ENCODE measurements around the gene DLG2.

Gene DLG2

DNA sequence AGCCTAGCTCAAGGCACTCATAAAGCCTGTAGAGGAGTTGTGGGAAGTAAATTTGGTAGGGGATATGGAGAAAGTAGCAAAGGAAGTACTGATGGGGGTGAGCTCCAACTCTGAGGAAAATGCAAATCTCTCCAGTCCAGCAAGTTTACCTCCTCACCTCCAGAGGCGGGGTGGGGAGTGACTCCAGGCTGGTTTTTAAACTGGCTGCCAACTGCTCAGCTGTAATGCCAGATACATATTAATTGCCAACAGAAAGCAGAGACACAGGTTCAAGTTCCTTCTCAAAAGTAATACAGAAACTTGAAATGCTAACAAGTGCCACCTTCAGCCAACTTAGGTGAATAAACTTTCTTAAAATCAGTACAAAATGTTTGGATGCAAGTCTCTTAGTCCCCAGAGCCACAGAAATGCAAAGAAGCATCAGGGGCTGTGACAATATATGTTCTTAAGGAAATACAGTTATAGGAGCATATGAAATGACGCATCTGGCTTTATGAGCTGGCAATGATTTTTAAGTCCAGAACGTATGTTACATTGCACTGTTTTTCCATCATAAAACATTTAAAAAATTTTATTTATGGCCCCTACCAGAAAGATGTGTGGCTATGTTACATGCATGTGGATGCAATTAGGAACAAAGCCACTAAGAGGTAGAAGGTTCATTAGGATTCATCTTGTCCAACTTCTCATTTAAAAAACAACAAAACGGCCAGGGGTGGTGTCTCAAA, 1904.6 kb downstream of the DLG2 start:
- no peak for DNase-seq

DNA sequence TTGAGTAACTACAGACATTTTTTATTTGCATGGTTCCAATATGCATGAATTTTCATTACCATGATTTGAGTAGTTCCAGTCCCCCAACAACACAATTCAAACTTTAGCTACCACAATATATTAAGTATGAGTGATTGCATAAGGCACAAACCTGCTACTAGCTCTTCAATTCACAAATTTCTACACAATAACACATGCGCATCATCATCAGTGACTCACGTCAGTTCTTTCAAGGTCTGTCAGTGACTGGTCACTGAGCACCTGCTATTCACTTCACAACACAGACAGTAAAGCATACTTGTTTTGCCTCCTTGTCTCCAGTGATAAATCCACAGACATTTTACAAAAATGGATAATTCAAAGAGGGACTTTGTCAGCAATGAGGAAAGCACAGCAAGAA, 1905.9 kb downstream of the DLG2 start:
- DNase-seq, result no peak

DNA sequence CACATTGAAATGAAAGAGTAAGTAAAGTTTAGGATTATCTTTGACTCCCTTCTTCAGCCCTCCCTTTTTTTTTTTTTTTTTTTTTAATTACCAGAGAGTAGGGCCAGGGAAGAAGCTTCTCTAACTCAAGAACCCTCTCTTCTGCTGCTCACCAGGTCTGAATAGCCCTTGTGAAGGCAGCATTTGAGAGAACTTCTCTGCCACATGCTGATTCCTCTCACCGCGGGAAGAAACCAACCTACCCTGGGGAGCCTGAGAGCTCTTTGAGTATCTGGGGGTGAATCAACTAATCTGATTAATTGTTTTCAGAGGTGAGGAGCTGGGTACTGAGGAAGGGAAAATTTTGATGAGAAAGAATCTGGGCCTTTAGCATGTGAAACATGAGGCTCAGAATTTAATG, 1906.5 kb downstream of the DLG2 start:
- no peak for DNase-seq

DNA sequence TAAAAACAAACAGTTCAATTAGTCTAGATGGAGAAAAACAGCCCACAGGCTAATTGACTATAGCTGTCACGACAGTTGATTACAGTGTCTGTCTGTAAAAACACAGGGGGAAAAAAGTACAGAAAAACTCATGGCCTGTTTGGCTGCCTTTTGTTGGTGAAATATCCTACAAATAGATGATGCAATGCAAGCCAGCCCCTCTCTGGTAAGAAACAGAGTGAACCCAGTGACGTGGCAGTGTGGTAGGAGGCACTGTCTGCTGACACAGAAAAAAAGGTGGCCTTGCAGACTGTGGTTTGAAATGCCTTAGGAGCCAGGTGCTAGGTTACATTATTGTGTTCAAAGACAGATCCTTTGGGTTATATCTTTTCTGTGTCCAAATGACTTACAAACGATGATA, 1909.6 kb downstream of the DLG2 start:
- no peak for DNase-seq

DNA sequence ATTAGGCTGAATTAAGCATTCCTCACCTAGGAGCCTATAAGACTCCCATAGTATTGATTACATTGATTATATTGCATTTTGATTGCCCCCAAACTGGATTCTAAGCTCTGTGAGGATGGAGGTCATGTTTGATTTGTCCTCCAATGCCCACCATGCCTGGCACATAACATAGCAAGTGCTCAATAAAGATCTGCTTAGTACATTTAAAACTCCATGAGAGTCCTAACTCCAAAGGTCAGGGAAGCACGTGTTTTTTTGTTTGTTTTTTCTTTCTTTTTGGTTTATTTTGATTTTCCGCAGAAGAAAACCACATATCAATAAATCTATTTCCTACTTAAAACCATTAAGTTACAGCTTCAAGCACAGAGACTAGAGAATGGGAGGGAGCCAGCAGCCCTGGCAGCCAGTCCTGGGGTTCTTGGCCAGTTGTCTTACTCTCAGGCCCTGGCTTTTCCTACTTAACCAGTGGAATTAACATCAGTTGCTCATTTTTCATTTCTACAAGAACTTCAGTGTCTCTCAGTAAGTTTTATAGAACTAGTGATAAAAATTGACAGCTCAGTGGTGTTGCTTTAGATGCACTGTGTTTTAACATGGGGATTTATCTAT, 1911.1 kb downstream of the DLG2 start:
- DNase-seq, result no peak

DNA sequence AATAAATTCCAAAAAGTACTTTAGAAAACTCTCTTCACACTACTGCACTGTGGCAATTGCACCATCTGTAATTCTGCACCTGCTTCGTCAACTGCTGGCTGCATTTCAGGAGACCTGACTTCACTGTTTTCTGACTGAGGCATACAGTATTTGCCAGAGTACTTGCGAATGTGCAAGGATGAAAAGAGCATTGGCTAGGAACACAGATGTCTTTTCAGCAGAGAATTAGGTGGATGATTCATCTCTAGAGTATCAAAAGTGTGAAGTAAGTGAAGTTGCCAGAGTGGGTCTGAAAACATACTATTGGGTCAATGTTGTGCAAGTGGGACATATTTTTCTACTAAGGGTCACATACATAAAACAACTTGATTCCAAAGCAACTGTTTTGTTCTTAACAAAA, 1913.4 kb downstream of the DLG2 start:
- no peak for DNase-seq

DNA sequence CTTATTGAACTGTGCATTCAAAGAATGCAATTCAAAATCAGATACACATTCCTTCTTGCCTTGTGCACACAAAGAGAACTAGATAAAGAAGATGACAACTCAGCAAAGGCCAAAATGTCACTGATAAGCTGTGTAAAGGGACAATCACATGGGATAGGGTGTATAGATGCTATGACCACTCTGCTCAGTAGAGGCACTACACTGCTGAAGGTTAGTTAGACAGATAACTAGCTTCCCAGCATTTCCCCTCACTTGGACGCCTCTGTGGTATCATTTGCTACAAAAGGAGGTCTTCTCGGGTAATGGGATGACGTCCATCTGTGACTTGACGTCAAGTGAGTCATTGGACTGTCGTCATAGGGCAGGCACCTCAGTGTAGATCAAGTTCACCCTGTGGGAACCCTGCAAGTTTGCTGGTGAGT, 1916.0 kb downstream of the DLG2 start:
- no peak for DNase-seq

DNA sequence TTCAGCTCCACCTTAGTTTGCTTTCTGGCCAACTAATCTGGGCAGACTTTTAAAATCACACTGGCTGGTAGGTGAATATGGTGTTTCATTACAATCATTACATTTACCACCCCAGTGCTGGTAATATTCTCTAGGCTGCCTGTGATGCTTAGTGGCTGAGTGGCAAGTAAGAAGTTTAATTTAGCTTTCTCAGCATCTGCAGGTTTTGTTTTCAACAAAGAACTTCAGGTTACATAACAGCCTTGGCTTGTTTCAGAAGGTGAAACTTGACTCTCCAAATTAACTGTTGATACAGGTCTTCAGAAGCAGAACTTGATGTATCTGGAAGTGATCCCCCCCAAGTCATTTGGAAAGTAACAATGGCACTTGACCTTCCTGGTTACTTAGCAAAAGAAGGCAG, 1917.7 kb downstream of the DLG2 start:
- no peak for DNase-seq

DNA sequence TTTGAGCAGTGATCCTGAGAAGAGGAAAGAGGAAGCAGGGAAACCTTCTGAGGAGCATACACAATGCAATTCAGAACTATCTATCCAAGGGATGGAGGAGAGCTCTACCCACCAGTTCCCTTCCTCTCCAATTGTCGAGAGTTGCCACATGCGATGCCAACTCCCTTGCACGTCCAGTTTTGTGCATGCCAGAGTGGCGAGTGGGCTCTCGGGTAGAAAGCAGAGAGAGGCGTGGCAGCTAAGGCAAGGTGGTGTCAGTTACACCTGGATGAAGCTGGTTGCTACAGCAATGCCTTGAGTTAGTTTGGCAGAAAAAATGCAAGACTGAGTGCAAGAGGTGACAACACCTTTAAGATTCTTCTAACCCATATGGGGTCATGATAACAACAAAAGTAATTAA, 1920.6 kb downstream of the DLG2 start:
- no peak for DNase-seq

DNA sequence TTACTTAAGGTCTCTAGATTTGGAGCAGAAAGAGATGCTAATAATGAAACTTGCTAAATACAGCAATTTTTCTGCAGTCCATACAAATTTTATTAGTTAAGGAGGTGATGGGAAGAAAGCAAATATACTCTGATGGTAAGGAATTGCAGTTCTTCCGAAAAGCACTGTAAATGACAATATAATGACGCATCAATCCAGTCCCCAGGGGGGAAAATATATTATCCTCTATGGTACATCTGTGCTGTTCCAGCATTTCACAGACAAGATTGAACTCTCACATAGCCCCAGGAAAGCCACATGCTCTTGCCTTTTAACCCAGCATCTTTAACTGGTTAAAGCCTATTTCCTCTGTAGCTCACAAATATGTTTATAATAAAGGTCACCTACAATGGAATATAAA, 1924.3 kb downstream of the DLG2 start:
- no peak for DNase-seq

DNA sequence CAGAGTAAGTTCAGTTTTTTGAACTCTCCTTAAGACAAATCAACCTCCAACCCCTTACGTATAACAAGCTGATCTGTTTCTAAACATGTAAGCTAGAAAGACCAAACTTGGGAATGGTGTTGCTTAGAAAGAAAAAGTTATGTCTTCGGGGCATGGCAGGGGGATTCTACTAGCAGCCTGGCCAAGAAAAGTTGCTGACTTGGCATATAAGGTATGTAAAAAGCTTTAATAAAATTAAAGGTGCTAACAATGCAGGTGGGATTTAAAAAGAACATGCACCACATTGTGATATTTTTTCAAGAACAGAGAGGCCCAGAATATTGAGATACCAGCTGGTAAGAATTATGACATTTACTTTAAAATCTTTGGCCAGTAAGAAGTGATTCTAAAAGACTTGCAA, 1929.6 kb downstream of the DLG2 start:
- no peak for DNase-seq

DNA sequence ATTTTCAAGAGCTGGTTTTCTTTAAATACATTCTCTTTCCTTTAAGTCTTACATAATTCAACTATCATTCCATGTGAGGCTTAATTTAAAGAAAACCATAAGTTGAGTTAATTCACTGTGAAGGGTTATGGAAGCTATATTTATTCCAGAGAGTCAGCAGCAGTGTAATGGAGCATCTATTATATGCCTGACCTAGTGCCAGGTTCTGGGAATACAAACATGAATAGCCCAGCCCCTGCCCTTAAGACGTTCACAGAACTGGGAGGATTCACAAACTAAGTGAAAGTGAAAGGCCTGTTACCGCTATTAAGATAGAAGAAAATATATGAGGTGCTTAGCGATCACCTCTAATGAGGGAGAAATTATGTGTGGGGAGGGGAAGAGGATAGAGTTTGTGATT, 1932.1 kb downstream of the DLG2 start:
- no peak for DNase-seq

DNA sequence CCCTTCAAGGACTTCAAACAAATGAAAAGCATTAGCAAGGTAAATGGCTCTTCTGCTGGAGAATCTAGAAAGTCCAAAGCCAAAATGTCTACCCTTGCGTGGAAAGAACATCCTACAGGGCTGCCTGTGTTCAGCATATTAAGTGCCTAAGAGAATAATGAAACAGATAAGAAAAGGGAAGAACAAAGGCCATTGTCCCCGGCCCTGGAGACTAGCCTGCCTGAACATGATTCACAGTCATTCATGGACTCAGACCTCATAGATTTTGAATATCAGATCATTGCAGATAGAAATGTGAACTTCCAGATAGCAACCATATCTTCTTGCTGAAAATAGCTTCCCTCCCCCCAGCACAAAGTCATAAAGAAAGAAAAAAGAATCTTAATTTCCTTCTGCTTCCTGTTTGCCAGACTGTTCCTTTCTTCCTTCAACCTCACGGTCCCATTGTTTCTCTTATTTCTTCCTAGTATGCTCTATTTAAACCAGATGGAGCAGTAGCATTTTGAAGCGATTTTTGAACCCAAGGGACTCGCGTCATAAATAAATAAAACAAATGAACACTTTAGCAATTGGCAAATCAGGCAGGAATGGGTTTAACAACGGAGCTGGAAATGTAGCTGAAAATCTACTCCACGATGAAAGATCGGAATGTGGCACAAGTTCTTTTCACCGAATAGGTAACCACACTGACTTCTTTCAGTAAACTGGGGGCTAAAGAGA, 1932.8 kb downstream of the DLG2 start:
- no peak for DNase-seq

DNA sequence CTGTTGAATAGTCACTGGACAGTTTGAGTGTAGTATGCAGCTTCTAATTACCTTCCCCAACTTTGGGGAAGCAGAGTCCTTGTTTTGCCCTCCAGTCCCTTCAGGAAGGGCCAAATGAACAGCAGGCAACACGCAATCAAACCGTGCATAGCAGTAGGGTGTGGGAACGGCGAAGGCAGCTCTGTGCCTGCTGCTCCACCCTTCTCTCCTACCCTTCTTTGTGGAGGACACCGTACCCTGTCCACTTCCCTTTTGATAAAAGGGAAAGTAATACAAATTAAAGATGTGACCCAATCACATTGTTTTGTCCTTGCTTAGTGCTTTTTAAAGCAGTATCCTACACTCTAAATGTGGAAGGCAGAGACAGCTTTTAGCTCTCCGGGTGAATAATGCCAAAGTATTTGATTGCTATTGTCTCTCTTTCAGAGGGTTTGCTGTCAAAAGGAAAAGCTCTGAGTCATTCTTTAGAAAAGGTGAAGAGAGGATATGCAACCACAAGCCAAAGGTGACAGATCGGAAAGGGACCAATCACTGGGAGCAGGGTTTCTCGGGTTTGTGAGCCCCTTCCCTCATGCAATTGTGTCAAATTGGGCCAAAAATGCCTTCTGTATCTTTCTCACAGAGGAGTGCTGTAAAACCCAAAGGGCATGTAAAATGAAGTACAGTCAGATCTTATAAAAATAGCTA, 1933.7 kb downstream of the DLG2 start:
- DNase-seq, result no peak

DNA sequence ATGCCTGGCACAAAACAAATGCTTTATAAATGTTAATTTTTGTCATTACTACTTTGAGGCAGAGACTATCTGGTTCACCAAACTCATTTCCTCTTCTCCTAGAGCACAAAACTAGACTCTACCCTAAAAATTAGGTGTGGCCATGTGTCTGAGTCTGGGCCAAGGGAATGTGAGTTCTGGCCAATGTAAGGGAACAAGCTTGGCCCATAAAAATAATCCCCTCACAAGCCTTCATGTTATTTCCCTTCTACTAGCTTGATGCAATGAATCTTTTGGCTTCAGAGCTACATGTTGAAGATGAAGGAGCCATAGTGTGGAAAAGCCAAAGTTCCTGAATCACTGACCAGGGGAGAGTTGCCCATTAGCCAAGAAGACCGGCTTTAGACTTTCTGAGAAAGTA, 1934.5 kb downstream of the DLG2 start:
- no peak for DNase-seq

DNA sequence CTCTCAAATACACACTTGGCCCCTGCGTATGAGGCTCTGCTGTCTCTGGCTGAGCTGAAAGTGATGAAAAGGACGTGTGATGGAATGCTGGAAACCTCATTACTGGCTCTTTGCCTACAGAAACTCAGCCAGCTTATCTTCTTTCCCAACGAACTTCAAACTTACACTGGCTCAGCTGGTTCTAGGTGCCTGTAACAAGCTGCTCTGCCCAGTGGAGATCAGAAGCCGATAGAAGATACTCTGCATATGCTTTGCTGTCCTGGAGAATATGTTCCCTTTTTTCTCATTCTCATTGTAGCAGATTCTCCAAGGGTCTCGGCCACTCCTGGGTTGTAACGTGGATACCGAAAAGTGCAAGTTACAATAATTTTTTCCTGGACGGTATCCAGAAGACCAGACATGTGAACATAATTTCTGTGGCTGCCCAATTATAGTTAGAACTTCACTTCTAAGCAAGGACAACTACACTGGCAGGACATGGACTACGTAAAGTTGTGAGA, 1935.6 kb downstream of the DLG2 start:
- DNase-seq, result no peak

DNA sequence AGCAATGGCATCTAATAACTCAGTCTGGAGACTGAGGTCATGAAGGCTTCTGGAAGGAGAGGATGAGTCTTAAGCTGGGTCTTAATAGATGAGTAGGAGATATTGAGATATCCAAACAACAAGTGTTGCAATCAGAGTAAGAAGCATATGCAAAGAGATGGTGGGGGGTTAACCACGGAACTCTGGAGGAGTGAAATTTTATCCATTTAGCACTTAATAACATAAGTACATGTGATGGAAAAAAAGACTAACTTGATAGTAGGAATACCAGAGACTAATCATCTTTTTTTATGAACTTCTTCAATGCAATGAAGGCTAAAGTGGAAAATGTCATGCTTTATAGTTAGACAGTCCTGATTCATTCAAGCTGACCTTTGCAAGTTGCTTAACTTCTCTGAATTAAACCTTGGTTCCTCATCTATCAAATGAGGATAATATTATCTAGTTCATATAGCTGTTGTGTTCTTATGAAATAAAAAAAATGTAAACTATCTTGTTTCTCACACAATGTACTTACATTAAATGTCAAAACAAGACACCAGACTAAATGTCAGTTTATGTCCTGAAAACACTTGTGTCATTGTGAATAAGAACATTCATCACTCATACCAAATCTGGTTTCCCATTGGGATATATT, 1937.9 kb downstream of the DLG2 start:
- DNase-seq, result no peak

DNA sequence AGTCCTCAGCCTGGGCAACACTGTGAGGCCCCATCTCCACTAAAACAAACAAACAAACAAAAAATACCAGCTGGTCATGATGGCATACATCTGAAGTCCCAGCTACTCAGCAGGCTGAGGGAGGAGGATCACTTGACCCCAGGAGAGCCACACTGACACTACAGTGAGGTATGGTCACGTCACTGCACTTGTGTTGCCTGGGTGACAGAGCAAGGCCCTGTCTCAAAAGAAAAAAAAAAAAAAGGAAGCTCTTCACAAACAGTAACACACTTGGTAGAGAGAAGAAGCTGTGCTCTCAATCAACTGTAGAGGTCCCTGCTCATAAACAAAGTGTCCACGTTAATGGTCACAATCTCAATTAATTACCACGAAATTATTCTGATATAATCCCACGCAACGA, 1939.4 kb downstream of the DLG2 start:
- DNase-seq, result no peak

DNA sequence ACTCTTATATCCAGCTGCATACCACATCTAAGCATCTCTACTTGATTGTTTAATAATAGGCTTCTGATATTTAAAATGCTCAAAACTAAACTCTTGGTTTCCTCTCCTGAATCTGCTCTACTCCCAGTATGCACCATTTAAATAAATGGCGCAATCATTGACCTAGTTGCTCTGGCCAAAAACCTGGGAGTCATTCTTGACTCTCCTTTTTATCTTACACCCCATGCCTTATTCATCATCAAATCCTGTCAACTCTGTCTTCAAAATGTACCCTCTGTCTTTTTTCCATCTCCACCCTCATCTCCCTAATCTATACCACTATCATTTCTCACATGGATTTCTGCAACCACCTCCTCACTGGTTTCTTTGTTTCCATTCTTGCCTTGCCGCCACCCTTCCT, 1941.4 kb downstream of the DLG2 start:
- no peak for DNase-seq

DNA sequence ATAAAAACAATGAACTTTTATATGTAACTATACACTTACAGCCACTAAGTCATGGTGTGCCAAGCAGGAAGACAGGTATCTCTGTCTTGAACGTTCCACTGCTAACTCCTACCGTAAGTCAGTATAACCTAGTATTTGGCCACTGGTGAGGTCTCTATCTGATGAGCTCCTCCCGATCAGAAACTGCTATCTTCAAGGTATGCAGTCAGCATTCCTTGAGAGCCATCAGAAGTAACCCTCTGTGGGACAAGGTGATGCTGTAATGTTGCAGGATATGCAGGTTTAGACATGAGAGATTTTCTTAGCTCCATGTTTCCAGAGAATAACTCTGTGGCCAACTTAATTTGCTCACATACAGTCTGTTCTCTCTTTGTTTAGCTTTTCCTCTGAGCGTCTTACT, 1943.1 kb downstream of the DLG2 start:
- DNase-seq, result no peak

DNA sequence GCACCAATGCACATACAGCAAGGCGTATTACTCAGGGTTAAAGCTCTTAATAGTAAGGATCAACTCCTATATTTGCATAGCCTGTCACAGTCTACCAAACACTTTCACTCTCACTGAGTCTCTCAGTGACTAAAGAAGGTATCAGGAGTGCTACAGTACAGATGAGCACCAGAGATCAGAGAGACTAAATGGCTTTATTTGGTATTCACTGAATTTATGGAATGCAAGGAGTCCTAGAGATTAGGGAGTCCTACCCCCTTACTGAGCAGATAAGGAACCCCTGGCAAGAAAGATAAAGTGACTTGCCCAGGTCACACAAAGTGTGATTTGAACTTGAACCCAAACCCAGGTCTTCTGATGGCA, 1944.6 kb downstream of the DLG2 start:
- no peak for DNase-seq

DNA sequence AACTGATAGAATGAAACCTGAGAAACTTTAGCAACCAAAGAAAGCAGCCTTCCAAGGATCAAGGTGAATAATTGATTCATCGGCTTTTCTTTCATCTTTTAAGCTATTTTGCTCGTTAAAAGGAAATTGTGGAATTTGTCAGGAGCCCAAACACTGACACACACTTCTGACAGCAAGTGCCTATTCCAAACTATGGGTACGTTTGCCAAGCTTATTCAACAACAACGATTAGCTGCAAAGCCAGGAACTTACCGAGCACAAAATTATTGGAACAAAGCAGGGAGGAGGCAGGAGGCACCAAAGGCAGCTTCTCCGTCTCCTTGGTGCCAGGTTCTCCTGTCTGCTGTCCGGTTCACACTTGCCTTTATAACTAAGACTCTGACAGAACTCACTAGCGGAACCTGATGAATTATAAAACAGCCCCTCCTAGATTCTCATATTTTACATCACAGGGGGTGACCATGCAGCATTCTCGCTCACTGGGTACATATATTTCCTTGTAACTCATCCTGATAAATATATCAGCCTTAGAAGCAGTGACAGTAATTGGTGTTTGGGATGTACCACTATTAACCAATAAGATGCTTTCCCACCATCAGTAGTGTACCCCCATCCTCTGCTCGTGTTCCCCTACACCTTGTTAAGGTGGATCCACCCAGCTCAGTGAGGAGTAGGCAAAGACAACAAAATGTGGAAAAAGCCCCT, 1945.1 kb downstream of the DLG2 start:
- no peak for DNase-seq

All from NCI-H2107 (cell line).